ENCODE measurements around the gene RAD51B.

Gene RAD51B

DNA sequence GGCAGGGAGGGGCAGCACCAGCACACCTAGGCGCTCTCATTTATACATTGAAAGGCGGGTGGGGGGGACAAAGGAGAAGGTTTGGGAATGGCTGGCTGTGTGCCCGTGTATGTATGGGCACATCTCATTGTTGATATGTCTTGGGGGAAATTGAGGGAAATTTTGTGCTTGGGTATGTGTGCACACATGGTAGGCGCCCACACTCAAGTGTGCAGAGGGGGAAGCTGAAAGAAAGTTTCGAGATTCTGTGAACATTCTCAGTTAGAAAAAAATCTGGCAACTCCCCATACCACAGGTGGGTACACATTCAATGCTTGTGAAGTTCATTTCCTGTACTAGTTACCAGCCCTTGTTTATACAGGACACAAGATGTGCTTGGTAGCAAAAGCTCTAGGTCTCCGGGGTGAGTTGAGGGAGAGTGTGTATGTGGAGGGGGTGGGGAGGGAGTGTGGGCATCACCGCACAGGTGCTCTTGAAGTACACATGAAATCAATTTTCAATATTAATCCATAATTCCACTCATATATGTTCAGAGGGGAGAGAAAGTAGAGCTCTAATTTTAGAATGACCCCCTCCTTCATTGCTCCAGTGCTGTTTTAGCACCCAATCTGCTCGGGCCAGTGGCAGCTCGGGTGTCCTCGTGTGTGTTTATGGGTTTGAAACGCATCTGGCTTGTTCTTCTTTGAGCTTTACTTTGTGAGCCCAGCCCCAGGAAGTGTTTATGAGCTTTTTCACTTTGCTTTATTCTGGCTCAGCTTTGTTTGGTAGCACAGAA lies 687.3 kb downstream of the RAD51B start:
- no peak for DNase-seq

DNA sequence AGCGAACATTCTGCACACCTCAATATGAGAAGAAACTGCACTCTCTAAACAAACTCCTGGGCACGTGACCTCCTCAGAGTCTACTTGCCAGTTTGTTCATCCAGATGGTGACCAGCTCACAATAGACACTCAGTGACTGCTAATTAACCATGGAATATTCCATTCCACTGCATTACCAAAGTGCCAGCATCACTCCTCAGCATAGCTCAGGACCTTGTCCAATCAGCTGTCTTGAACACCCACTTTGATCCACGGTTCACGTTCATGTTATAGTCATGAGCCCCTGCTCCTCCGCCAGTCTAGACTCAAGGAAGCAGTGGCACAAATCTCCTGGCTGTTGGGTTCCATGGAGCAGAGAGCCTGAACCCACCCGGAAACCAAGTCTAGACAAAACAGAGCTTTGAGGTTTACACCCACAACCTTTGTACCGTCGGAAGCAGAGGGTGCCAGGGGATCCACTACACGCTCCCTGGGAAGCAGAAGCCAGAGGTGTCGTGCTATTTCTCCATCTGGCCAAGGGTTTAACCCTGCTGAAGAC lies 688.0 kb downstream of the RAD51B start:
- DNase-seq, result peak; percentile 36 to 43

DNA sequence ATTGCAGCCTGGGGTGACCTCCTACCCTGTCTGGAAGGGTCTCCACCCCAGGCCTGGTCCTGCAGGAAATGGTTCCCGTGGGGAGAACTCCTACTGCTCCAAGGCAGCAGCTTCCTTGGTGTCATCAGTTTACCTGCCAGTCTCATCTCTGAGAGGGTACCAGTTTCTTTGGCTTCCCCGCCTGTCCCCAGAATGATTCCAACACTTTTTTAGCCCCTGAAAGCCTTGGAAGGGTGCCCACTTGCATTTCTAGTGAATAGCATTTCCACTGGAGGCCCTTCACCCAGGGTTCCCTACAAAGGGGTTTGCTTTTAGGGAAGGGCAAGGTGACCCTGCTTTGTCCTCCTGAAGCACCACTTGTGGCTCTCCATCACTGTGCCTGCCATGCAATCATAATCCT lies 689.0 kb downstream of the RAD51B start:
- no peak for DNase-seq

DNA sequence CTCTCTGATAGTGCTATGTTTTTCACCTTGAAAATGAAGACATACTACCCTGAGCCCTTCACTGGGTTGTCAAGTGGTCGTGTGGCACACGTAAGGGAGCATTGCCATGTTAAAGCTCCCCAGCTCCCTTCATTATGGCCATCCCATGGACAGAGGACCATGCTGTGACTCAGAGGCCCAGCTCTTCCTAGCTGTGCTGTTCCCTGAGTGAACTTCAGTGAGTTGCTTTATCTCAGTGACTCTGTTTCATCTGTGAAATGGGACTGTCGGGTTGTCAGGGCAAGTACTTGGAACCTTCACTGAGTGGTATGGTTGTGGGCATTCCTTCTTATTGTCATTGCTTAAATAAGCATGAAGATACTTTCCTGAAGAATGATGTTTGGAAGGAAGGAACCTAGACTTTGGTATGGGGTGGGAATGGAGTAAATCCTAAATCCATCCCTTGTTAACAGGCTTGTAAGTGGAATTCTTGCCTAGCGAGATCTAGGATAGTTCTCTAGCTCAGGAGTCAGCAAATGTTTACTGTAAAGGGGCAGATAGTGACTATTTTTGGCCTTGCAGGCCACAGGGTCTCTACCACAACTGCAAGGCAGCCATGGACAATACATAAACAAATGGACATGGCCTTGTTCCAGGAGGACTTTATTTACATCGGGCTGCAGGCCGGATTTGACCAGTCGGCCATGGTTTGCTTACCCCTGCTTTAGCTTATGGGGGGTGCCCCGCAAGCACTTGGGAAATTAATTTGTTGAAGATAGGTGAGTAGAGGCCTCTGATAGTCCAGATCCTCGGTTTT lies 689.8 kb downstream of the RAD51B start:
- no peak for DNase-seq

DNA sequence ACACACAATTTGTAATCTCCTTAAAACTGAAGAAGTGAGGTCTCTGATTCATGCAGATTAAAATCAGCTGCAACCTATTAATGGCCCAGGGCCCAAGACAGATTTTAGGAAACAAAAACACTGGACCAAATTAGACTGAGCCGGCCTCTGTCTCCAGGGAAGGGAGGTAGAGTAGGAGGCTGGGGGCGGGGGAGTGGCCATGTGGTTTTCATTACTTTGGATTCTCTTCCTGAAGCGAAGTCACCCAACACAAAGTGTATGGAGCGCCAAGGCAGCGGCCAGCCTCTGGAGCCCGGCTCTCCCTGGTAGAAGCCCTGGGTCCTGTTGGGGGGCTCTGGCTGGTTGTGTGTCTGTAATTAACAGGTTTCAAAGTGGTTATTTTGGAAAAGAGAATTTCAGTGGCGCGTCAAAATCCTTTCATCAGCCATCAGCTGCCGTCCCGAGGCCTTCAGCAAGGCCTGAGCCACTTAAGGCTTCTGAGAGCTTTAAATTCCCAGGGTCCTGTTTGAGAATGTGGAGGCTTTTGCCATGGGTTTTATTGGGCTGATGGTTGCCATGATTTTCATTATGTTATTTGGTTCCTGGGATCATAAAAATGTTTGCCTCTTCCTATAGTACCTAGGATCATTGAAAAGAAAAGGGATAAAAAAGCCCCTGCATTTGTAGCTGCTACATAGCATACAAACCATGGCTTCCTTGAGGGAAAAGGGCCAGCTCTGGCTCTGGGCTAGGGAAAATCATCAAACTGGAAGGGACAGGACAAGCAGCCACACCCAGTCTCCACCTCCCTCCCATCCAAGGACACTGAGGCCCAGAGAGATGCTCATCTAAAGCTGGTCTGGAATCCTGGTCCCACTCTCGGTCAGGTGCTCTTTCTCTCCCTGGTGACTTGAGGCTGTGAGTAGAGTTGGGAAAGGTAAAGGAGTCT lies 690.9 kb downstream of the RAD51B start:
- no peak for DNase-seq

DNA sequence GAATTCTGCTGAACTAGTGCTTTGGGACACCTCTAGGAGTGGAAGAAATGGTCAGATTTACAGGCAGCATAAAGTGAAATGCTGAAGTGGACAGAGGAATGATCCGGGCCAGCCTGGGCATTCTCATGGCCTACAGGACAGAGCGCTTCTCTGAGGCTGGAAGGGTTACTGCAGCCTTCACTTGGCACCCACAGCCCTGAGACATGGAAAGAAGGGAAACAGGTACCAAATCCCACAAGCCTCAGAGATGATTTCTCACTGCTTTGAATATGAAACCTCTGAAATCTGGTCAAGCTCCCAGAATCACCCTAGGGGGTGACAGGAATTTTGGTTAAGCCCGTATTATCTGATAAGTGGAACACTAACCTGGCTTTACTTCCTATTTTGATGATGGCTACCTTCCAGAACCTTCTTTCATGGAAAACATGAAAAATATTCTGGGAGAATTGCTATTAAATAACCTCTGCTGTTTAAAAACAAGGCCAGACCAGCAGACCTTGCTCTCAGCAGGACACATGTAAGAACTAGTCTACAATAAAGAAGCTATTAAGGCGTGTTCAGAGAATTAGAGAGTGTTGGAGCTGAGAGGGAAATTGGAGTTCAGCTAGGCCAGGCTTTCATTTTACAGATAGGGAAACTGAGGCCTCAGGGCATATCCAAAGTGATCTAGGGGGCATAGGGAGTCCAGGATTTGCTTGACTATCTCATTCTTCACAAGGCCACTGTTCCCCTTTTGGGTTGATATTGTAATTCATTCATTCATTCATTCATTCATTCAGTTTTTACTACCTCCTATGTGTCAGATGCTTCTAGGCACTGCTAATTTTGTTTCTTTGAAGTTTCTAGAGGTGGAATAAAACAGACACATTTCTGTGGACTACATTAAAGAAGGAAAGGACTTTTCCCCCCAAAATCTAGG lies 691.8 kb downstream of the RAD51B start:
- DNase-seq, result no peak

DNA sequence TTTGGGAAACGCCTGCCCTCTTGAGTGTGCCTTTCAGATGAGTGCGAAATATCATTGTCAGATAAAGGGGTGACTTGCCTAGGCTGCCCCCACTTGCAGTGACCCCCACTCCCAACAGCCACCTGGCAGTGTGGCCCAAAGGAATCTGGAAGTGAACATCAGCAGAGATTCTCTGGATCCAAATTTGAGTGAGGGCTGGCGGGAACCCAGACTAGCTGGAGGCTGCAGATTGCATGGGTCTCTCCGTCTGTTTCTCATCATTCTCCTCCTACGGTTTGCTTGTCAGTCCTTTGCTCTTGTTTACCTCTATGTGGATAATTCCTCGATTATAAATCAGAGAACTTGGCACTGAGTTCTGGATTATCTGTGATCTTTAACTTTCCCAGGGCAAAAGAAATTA lies 692.5 kb downstream of the RAD51B start:
- DNase-seq, result no peak

DNA sequence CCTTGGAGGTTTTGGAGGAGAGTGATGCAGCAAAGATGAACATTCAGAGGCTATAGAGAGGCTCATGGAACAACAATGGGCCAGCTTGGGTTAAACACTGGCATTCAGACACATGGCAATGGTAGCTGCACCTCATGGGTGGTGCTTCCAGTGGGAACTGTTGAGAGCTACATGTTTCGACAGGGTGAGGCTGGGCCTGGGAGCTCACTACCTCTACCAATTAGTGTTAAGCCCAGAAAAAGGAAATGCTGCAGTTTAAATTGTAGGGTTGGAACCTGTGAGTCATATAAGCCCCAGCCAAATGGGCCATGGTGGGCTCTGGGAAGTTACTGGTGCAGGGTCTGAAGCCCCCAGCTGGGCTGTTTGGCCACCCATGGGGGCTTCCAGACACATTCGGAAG lies 693.6 kb downstream of the RAD51B start:
- DNase-seq, result no peak

DNA sequence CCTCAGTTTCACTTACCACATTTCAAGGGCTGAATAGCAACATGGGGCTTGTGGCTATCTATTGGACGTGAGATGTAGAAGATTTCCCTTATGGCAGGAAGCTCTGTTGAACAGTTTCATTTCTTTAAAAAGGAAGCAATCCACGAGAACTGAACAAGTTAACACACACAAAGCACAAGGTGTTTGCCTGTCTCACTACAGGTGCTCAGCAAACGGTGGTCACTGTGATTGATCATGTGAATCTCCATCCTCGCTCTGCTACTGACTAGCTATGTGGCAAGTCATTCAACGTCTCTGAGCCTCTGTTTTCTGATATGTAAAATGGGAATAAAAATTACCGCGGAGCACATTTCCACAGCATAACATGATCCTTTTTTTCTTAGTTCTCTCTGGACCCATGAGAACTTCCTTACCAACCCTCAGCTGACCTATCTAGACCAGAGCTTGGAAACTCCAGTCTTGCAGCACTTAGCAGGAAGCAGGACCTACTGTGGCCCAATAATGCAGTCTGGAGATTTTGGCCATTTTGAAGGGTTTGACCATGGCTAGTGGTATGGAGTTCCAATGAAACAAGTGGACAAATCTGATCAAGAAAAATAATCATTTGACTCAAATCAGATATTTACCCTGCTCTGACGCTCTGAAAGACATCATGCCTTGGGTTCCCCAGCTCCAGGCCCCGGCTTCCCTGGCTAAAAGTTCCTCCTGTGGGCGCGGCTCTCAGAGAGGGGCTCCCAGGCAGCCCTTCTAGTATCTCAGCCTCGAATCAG lies 694.4 kb downstream of the RAD51B start:
- DNase-seq, result no peak

DNA sequence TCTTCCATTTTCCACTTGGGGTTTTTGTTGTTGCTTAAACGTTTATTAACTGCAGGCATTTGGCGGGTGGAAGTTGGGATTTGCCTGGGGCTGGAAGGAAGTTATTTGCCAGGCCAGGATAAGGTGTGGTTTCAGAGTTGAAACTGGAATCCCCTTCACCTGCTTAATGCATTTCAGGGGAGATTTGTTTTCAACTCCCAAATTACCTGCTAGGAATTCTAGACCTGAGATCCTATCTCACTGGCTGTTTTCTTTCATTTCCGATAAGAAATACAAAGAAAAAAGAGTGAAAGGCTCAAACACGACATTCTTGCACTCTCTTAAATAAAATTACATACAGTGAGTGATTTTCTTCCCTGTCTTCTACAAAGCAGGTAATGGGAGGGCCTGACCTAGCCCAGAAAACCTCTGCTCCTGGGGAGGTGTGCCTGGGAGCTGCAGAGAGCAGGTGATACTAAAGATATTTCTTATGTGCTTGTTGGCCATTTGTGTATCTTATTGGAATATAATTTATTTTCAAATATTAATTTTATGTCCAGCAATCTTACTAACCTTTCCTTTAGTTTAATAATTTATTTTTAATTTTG lies 695.1 kb downstream of the RAD51B start:
- DNase-seq, result no peak

DNA sequence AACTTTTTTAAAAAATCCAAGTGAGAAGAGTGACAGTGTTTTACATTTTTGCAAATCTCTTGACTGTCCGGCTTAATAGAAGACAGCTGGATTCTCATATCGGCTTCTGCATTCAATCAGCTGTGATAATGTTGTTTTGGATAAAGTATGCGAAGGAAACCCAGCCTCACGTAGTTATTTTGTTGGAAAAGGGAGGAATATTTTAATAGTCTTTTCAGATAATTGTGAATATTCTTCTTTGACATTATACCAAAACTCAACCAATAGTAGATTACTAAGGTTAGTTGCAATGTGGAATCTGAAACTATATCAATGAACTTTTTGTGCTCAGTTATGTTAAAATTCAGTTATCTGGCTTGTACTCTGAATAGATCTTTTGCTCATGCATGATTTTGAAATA lies 696.8 kb downstream of the RAD51B start:
- no peak for DNase-seq

DNA sequence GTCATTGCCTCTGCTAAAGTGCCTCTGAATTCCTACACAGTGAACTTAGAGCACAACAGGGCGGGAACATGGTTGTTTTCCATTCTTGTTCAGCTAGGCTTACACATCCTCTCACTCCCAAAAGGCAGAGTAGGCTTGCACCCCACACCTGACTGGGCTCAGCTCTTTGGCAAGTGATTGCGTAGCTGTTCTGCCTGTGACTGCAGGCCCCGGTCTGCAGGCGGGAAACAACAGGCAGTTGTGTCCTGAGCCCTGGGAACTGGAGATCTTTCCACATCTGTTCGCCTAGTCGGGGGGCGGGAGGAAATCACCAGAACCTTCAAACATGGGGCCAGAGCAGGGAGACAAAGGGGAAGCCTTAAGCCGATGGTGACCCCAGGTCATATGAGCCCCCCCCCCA lies 698.6 kb downstream of the RAD51B start:
- no peak for DNase-seq

DNA sequence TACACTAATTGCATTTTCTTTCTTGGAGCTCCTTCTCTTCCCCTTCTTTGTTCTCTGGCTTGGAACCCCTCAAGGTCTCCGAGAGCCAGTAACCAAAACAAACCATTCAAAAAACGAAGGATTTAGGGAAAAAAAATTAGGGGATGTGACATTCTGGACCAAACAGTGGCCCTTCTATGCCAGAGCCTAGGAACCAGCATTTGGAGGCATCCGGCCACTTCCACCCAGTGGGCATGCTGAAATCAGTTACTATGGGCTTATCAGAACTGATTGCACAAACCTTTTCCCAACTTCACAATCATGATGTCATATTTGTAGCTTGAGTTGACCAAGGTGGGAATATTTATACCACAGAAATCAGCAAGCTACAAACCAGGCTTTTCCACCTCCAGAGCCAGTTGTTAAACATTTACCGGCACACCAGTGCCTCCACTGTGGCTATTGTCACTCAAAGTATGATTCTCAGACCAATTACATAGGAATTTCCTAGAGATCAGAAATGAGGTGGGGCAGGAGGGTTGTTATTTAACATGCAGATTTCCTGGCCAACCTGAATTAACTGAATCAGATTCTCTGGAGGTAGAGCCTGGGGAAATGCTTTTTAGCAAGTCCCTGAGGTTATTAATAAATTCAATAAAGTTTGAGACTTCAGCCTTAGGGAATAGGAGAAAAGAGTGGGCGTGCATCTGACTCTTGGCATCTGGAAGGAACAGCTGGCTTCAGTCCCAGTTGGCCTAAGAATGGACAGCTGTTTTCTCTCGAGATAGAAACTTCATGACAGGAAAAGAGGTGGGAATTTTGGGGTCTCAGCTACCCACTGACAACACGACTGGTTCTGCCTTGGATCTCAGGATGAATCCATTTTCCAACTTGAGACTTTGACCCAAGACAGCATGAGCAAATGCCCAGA lies 699.4 kb downstream of the RAD51B start:
- no peak for DNase-seq

DNA sequence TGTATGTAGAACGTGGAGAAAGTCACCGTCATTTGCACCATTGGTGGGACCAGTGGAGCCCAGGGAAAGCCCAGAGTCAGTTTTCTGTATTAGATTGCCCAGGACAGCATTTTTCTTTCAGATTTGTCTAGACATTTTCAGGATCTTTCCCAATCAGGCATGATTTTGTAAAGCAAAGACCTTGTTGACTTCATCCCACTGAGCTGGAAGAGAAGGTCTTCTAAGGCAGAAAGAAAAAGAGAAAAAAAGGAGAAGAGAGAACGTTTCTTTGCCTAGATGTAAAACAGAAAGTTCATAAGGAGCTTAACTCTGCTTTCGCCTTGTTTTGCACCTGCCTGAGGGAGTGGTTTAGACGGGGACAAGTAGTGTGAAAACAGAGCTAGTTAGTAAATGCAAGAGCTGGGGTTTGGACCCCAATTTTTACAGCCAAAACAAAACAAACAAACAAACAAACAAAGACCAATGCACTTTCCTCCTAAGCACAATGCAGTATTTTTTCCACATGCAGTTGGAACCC lies 700.1 kb downstream of the RAD51B start:
- no peak for DNase-seq

DNA sequence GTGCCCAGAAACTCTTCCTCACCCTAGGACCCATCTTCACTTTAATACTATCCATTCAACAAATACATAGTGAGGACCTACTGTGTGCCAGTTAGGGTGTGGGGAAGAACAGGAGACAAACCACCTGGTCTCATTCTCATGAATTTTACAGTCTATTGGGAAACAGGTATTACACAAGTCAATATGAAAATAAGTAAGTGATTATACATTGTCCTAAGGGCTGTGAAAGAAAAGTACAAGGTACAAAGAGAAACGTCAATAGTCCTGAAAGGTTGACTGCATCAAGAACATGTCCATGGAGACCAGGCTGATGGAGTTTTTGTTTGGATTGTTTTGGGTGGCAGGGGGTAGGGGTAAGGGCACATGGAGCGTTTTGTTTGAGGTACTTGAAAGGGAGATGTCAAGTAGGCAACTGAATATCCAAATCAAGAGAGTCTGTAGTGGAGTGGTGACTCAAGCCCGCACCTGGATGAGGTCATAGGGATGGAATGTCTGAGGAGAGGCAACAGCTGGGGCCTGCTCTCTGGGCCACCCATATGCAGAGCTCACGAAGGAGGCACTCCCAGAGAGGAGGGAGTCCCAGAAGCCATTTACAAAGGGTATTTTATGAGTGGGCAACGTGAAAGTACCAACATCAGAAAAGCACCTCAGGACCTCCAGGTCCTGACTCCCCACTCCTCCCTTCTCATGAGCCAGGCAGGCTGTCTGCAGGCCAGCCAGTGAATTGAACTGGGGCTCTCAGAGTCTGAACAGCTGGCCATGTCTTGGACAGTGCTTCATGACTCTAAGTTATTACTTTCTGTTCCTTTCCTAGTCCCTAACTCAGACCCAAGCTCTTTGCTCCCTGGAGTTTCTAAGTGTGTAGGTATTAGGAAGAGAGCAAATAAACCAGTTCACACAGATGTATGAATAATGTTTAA lies 701.3 kb downstream of the RAD51B start:
- no peak for DNase-seq

DNA sequence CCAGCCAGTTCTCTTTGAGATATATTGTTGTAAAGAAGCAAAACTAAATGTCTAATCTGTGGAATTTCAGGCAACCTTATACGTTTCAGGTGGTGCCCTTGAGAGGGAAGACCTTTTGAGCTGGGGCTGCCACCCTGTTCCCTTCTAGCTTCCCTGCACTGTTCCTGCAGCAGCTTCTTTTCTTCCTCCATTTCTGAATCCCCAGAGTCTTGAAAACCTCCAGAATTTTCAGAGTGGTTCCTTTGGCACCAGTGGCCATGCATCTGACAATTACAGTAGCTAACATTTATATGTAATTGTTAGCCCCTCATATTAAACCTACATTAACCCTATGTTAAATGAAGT lies 702.0 kb downstream of the RAD51B start:
- DNase-seq, result no peak

DNA sequence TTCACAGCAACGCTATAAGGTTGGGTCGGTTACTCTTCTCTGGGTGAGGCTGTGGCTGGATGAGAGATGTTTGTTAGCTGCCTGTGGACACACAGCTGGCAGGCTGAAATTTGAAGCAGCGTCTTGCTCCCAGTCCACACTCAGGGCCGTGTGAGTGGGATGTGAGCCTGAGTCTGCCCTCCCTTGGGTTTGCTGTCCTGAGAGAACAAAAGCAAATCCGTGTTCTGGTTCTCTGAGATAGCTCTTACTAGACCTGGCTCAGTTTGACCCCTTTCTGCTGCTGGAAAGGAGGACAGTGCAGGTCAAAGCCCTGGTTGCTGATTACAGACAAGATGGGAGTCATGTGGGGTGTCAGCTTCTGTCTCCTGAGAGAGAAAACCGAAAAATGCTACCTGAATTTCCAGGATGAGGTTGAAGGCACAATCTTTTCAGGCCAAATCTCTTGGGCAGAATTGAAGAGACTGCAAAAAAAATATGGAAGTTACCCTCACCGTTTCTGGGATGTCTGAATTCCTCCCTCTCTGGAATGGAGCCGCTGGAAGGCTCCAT lies 702.5 kb downstream of the RAD51B start:
- no peak for DNase-seq
